ENCODE results near the gene HEG1. TPM values are rescaled to one million over a fixed set of nuclear protein-coding genes. Genes with fewer than 3 reads are reported as not detected.

HEG1 gene
- total RNA-seq, 4 donors from 2014 or later, result 55.9 to 85.5 (median 78.9) TPM

DNA sequence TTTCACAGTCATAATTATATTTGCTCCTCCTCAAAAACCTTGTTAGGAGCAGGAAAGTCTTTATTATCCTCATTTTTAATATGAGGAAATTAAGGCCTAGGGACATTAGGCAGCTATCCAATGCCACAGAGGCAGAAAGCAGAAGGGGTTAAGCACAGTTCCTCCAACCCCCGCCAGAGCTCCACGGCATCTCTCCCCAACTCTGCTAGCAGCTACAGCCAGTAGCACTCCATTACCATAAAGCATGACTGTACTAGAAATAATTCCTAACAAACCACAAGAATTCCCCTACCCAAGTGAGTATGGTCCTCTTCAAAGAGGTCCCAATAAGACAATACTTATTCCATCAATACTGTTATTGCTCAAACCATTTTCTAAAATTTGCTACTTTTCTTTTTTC, 9.8 kb downstream of the HEG1 start:
- TF ChIP-seq POLR2AphosphoS5 (IDR thresholded peaks at IDR 0.05), result no peak
- TF ChIP-seq EP300 (IDR thresholded peaks at IDR 0.05), result no peak
- TF ChIP-seq POLR2A (IDR thresholded peaks at IDR 0.05), result no peak
- TF ChIP-seq, protein P1, sequence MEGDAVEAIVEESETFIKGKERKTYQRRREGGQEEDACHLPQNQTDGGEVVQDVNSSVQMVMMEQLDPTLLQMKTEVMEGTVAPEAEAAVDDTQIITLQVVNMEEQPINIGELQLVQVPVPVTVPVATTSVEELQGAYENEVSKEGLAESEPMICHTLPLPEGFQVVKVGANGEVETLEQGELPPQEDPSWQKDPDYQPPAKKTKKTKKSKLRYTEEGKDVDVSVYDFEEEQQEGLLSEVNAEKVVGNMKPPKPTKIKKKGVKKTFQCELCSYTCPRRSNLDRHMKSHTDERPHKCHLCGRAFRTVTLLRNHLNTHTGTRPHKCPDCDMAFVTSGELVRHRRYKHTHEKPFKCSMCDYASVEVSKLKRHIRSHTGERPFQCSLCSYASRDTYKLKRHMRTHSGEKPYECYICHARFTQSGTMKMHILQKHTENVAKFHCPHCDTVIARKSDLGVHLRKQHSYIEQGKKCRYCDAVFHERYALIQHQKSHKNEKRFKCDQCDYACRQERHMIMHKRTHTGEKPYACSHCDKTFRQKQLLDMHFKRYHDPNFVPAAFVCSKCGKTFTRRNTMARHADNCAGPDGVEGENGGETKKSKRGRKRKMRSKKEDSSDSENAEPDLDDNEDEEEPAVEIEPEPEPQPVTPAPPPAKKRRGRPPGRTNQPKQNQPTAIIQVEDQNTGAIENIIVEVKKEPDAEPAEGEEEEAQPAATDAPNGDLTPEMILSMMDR (IDR thresholded peaks at IDR 0.05), result no peak
- ATAC-seq, result no peak
- H3K27ac ChIP-seq, result peak overlapping the region in 3 of 4 donors; percentile 77 to 88 (median 83)
- WGBS, 2 donors (ENCODE audit: low coverage in 1 of 2), result 20 to 56% methylated on average over 1 to 2 of the region's 2 CpGs
- H3K27me3 ChIP-seq, result no peaks in the 10 kb centered on the region
- H3K4me3 ChIP-seq, result no peak overlapping the region
- H3K4me1 ChIP-seq, result peaks cover 5 to 99% (median 54%) of the 10 kb centered on the region in 3 donors
- no peaks in the 10 kb centered on the region for H3K36me3 ChIP-seq
- H3K9me3 ChIP-seq, result no peaks in the 10 kb centered on the region

- ATAC-seq, result peak; percentile 34
- no peaks in the 10 kb centered on the region for H3K36me3 ChIP-seq
- no peaks in the 10 kb centered on the region for H3K9me3 ChIP-seq
- H3K4me3 ChIP-seq, result no peak overlapping the region
- WGBS, 2 donors (ENCODE audit: low coverage in 1 of 2), result 63 to 72% methylated on average over 2 to 4 of the region's 5 CpGs
- TF ChIP-seq, protein P1 (IDR thresholded peaks at IDR 0.05), result no peak
- TF ChIP-seq POLR2AphosphoS5 (IDR thresholded peaks at IDR 0.05) (no peak), EP300 (IDR thresholded peaks at IDR 0.05) (no peak), POLR2A (IDR thresholded peaks at IDR 0.05) (no peak)
- H3K4me1 ChIP-seq, result peaks cover 5 to 99% (median 52%) of the 10 kb centered on the region in 3 donors
- H3K27me3 ChIP-seq, result no peaks in the 10 kb centered on the region
- H3K27ac ChIP-seq, result peak overlapping the region in 3 of 4 donors; percentile 77 to 88 (median 83)
These were observed 10.6 kb downstream of the HEG1 start for GRCh38 chr3:125045194-125045593.

- peak overlapping the region in 1 of 2 donors; percentile 30 for H3K4me3 ChIP-seq
- no peaks in the 10 kb centered on the region for H3K36me3 ChIP-seq
- WGBS, 2 donors (ENCODE audit: low coverage in 1 of 2), result 28 to 29% methylated on average over 4 to 15 of the region's 20 CpGs
- H3K4me1 ChIP-seq, result peaks cover 5 to 99% (median 56%) of the 10 kb centered on the region in 3 donors
- TF ChIP-seq POLR2A (IDR thresholded peaks at IDR 0.05) (no peak), EP300 (IDR thresholded peaks at IDR 0.05) (no peak), POLR2AphosphoS5 (IDR thresholded peaks at IDR 0.05) (no peak)
- TF ChIP-seq, protein P1 (IDR thresholded peaks at IDR 0.05), result no peak
- peak overlapping the region; percentile 69 to 88 (median 80) for H3K27ac ChIP-seq
- peak; percentile 79 for ATAC-seq
- H3K9me3 ChIP-seq, result no peaks in the 10 kb centered on the region
- no peaks in the 10 kb centered on the region for H3K27me3 ChIP-seq
These were observed 12.1 kb downstream of the HEG1 start for GRCh38 chr3:125043599-125044151.

- Histone ChIP-seq H3K36me3 (no peaks in the 10 kb centered on the region), H3K9me3 (no peaks in the 10 kb centered on the region), H3K27me3 (no peaks in the 10 kb centered on the region), H3K4me3 (peak overlapping the region in 1 of 2 donors; percentile 30), H3K27ac (peak overlapping the region; percentile 69 to 88 (median 80)), H3K4me1 (peaks cover 5 to 99% (median 53%) of the 10 kb centered on the region in 3 donors)
- TF ChIP-seq, protein P1 (IDR thresholded peaks at IDR 0.05), result no peak
- TF ChIP-seq POLR2A (IDR thresholded peaks at IDR 0.05), result no peak
- TF ChIP-seq POLR2AphosphoS5 (IDR thresholded peaks at IDR 0.05), result no peak
- no peak for TF ChIP-seq EP300 (IDR thresholded peaks at IDR 0.05)
- ATAC-seq, result peak; percentile 64
- WGBS, 2 donors (ENCODE audit: low coverage in 1 of 2), result 5 to 9% methylated on average over 4 to 7 of the region's 17 CpGs
These were observed 12.9 kb downstream of the HEG1 start for GRCh38 chr3:125042725-125043406.

Data from gastroesophageal sphincter (tissue), 4 donors.